ENCODE measurements around the gene FBXO4. TPM values are rescaled to one million over a fixed set of nuclear protein-coding genes. Genes with fewer than 3 reads are reported as not detected.
"Not testable (repeated sequence)": the region's sequence is repeated elsewhere in the genome, so short reads cannot be mapped to it uniquely, and the experiment has no call there.

FBXO4 gene
- total and polyA plus RNA-seq, 4 donors = 13.7 to 17.0 (median 15.6) TPM

- H3K4me3 ChIP-seq (ENCODE audit: low read depth, low read length) = no peak overlapping the region
- peaks cover 9% of the 10 kb centered on the region for H3K36me3 ChIP-seq (ENCODE audit: control insufficient read depth, insufficient read depth, low read length)
- WGBS (ENCODE audit: insufficient coverage) = no CpG with 5 or more reads among the region's 1 CpG
- DNase-seq (ENCODE audit: low read depth in 4 of 6, low spot score in 6 of 6) = no peak
- H3K9me3 ChIP-seq (ENCODE audit: control insufficient read depth, insufficient read depth, low read length) = no peaks in the 10 kb centered on the region
- no peak overlapping the region for H3K27ac ChIP-seq (ENCODE audit: low read depth, low read length)
- peaks cover 3% of the 10 kb centered on the region for H3K4me1 ChIP-seq (ENCODE audit: control insufficient read depth, insufficient read depth, low read length)
- H3K27me3 ChIP-seq (ENCODE audit: control insufficient read depth, insufficient read depth, low read length) = no peaks in the 10 kb centered on the region
These were observed 3.9 kb upstream of the FBXO4 start for GRCh38 chr5:41921166-41921565.

GRCh38 chr5:41921874-41922273 lies 3.2 kb upstream of the FBXO4 start:
- no peak for DNase-seq (ENCODE audit: low read depth in 4 of 6, low spot score in 6 of 6)
- H3K9me3 ChIP-seq (ENCODE audit: control insufficient read depth, insufficient read depth, low read length) = no peaks in the 10 kb centered on the region
- H3K36me3 ChIP-seq (ENCODE audit: control insufficient read depth, insufficient read depth, low read length) = peaks cover 9% of the 10 kb centered on the region
- no CpG with 5 or more reads among the region's 1 CpG for WGBS (ENCODE audit: insufficient coverage)
- H3K4me3 ChIP-seq (ENCODE audit: low read depth, low read length) = no peak overlapping the region
- H3K27me3 ChIP-seq (ENCODE audit: control insufficient read depth, insufficient read depth, low read length) = no peaks in the 10 kb centered on the region
- no peak overlapping the region for H3K27ac ChIP-seq (ENCODE audit: low read depth, low read length)
- H3K4me1 ChIP-seq (ENCODE audit: control insufficient read depth, insufficient read depth, low read length) = peaks cover 3% of the 10 kb centered on the region

DNA sequence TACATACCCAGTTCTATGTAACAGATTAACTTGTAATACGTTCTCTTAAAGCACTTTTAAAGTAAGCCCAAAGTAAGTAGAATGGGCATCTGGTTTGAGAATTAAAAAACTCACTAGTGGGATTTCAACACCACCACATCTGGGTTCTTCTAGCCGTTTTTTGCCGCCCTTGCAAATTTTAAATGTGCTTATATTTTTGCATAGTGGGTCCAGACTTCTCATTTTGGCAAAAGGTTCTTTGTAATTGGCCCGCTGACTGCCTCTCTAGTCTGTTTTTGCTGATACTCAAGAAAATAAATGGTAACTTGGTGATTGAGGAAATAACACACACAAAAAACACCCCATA lies 582 bp upstream of the FBXO4 start:
- no CpG with 5 or more reads among the region's 4 CpGs for WGBS (ENCODE audit: insufficient coverage)
- H3K27me3 ChIP-seq (ENCODE audit: control insufficient read depth, insufficient read depth, low read length) = no peaks in the 10 kb centered on the region
- no peaks in the 10 kb centered on the region for H3K9me3 ChIP-seq (ENCODE audit: control insufficient read depth, insufficient read depth, low read length)
- no peak for DNase-seq (ENCODE audit: low read depth in 4 of 6, low spot score in 6 of 6)
- H3K4me3 ChIP-seq (ENCODE audit: low read depth, low read length) = peak overlapping the region; percentile 70
- H3K4me1 ChIP-seq (ENCODE audit: control insufficient read depth, insufficient read depth, low read length) = peaks cover 3% of the 10 kb centered on the region
- H3K36me3 ChIP-seq (ENCODE audit: control insufficient read depth, insufficient read depth, low read length) = peaks cover 2% of the 10 kb centered on the region
- H3K27ac ChIP-seq (ENCODE audit: low read depth, low read length) = peak overlapping the region; percentile 80

GRCh38 chr5:41925555-41925951 lies 472 bp downstream of the FBXO4 start:
- WGBS (ENCODE audit: insufficient coverage) = 4% methylated on average over 15 of the region's 18 CpGs
- Histone ChIP-seq H3K9me3 (ENCODE audit: control insufficient read depth, insufficient read depth, low read length) (no peaks in the 10 kb centered on the region), H3K4me3 (ENCODE audit: low read depth, low read length) (peak overlapping the region; percentile 70), H3K27me3 (ENCODE audit: control insufficient read depth, insufficient read depth, low read length) (no peaks in the 10 kb centered on the region), H3K4me1 (ENCODE audit: control insufficient read depth, insufficient read depth, low read length) (peaks cover 3% of the 10 kb centered on the region), H3K36me3 (ENCODE audit: control insufficient read depth, insufficient read depth, low read length) (peaks cover 1% of the 10 kb centered on the region), H3K27ac (ENCODE audit: low read depth, low read length) (peak overlapping the region; percentile 80)
- DNase-seq (ENCODE audit: low read depth in 4 of 6, low spot score in 6 of 6) = peak in 5 of 6 donors; percentile 12 to 66 (median 30)

DNA sequence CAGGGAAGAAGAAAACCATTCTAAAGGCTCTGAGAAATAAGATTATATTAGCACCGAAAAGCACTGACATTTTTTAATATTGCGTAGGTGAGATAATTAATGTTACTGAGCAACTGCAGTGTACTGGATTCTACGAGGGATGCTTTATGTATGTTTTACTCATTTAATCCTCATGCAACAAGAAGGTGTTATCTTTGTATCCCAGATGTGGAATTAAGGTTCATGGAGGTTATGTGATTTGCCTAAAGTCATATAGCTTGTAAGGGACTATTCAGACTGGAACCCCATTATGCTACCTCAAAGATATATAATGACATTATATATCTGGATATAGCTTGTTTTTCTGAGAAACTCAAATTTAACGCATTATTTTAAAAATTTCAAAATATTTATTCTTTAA lies 2.5 kb downstream of the FBXO4 start:
- H3K4me3 ChIP-seq (ENCODE audit: low read depth, low read length) = no peak overlapping the region
- whole genome bisulfite sequencing (ENCODE audit: insufficient coverage) = 100% methylated on average over 2 of the region's 4 CpGs
- no peak for DNase-seq (ENCODE audit: low read depth in 4 of 6, low spot score in 6 of 6)
- H3K9me3 ChIP-seq (ENCODE audit: control insufficient read depth, insufficient read depth, low read length) = no peaks in the 10 kb centered on the region
- peaks cover 2% of the 10 kb centered on the region for H3K36me3 ChIP-seq (ENCODE audit: control insufficient read depth, insufficient read depth, low read length)
- H3K27me3 ChIP-seq (ENCODE audit: control insufficient read depth, insufficient read depth, low read length) = no peaks in the 10 kb centered on the region
- H3K4me1 ChIP-seq (ENCODE audit: control insufficient read depth, insufficient read depth, low read length) = peaks cover 3% of the 10 kb centered on the region
- H3K27ac ChIP-seq (ENCODE audit: low read depth, low read length) = no peak overlapping the region

- DNase-seq (ENCODE audit: low read depth in 4 of 6, low spot score in 6 of 6) = no peak
- Histone ChIP-seq H3K27ac (ENCODE audit: low read depth, low read length) (no peak overlapping the region), H3K27me3 (ENCODE audit: control insufficient read depth, insufficient read depth, low read length) (no peaks in the 10 kb centered on the region), H3K4me1 (ENCODE audit: control insufficient read depth, insufficient read depth, low read length) (peaks cover 3% of the 10 kb centered on the region), H3K4me3 (ENCODE audit: low read depth, low read length) (no peak overlapping the region), H3K9me3 (ENCODE audit: control insufficient read depth, insufficient read depth, low read length) (no peaks in the 10 kb centered on the region), H3K36me3 (ENCODE audit: control insufficient read depth, insufficient read depth, low read length) (peaks cover 2% of the 10 kb centered on the region)
These were observed 4.0 kb downstream of the FBXO4 start for GRCh38 chr5:41929035-41929434.

DNA sequence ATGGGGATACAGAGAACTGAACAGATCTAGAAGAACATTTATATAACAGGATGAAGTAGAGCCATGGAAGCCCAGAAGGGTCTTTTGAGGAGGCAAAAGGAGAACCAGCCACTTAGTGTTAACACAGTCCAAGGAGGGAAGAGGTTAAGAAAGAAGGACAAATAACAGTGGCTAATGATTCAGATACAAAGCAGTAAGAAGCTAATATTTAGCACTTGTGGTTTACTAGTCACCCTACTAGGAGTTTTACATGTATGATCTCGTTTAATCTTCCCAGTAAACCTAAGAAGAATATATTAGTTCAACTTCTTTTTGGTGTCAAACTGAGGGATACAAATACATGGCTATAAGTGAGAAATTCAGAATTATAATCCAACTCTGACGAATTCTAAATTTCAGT lies 7.7 kb downstream of the FBXO4 start:
- no peak for DNase-seq (ENCODE audit: low read depth in 4 of 6, low spot score in 6 of 6)
- H3K27ac ChIP-seq (ENCODE audit: low read depth, low read length) = no peak overlapping the region

GRCh38 chr5:41935544-41935943 lies 10.5 kb downstream of the FBXO4 start:
- no peaks in the 10 kb centered on the region for H3K9me3 ChIP-seq (ENCODE audit: control insufficient read depth, insufficient read depth, low read length)
- no peak overlapping the region for H3K27ac ChIP-seq (ENCODE audit: low read depth, low read length)
- no peak overlapping the region for H3K4me3 ChIP-seq (ENCODE audit: low read depth, low read length)
- no peaks in the 10 kb centered on the region for H3K27me3 ChIP-seq (ENCODE audit: control insufficient read depth, insufficient read depth, low read length)
- peaks cover under 1% of the 10 kb centered on the region for H3K36me3 ChIP-seq (ENCODE audit: control insufficient read depth, insufficient read depth, low read length)
- no peak for DNase-seq (ENCODE audit: low read depth in 4 of 6, low spot score in 6 of 6)
- no peaks in the 10 kb centered on the region for H3K4me1 ChIP-seq (ENCODE audit: control insufficient read depth, insufficient read depth, low read length)

More for the DNA sequence above, 7.7 kb downstream of the FBXO4 start:
- no CpG with 5 or more reads among the region's 2 CpGs for WGBS (ENCODE audit: insufficient coverage)
- no peak overlapping the region for H3K4me3 ChIP-seq (ENCODE audit: low read depth, low read length)
- H3K9me3 ChIP-seq (ENCODE audit: control insufficient read depth, insufficient read depth, low read length) = no peaks in the 10 kb centered on the region
- H3K36me3 ChIP-seq (ENCODE audit: control insufficient read depth, insufficient read depth, low read length) = peaks cover 2% of the 10 kb centered on the region
- no peaks in the 10 kb centered on the region for H3K27me3 ChIP-seq (ENCODE audit: control insufficient read depth, insufficient read depth, low read length)
- H3K4me1 ChIP-seq (ENCODE audit: control insufficient read depth, insufficient read depth, low read length) = no peaks in the 10 kb centered on the region

GRCh38 chr5:41940641-41941040 lies 15.6 kb downstream of the FBXO4 start:
- Histone ChIP-seq H3K36me3 (ENCODE audit: control insufficient read depth, insufficient read depth, low read length) (no peaks in the 10 kb centered on the region), H3K4me3 (ENCODE audit: low read depth, low read length) (no peak overlapping the region), H3K27me3 (ENCODE audit: control insufficient read depth, insufficient read depth, low read length) (no peaks in the 10 kb centered on the region), H3K27ac (ENCODE audit: low read depth, low read length) (no peak overlapping the region), H3K9me3 (ENCODE audit: control insufficient read depth, insufficient read depth, low read length) (no peaks in the 10 kb centered on the region), H3K4me1 (ENCODE audit: control insufficient read depth, insufficient read depth, low read length) (no peaks in the 10 kb centered on the region)
- DNase-seq (ENCODE audit: low read depth in 4 of 6, low spot score in 6 of 6) = no peak
- WGBS (ENCODE audit: insufficient coverage) = no CpG with 5 or more reads among the region's 1 CpG

DNA sequence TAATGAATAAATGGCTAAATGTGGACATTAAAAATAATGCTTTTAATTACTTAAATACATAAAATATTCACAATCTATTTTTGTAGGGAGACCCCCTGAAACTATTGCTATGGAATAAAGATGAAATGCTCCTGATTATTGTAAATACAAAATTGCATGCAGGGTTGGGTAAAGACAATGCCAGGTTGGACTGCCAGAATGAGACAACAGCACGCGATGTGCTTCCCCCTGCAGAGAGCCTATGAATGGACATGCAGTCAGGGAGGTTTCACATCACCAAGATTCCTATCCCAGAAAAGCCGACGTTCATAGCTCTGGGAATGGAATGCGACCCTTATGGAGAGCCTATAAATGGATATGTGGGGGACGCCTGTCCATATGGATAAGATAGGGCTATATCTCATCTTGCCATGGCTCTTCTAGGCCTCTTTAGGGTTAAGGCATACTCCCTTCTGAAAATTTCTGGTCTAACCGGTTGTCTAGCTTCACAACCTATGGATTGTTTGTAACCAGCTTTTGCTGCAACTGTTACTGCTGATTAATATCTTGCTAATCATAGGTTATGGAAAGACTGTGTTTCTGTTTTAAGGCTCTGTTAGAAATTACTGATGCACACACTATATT lies 20.4 kb downstream of the FBXO4 start:
- 100% methylated on average over 3 of the region's 7 CpGs for WGBS (ENCODE audit: insufficient coverage)
- not testable (repeated sequence) for H3K27me3 ChIP-seq (ENCODE audit: control insufficient read depth, insufficient read depth, low read length); H3K9me3 ChIP-seq (ENCODE audit: control insufficient read depth, insufficient read depth, low read length); H3K27ac ChIP-seq (ENCODE audit: low read depth, low read length); H3K4me1 ChIP-seq (ENCODE audit: control insufficient read depth, insufficient read depth, low read length); DNase-seq (ENCODE audit: low read depth in 4 of 6, low spot score in 6 of 6); H3K4me3 ChIP-seq (ENCODE audit: low read depth, low read length); H3K36me3 ChIP-seq (ENCODE audit: control insufficient read depth, insufficient read depth, low read length)

Data from spinal cord (tissue), 10 donors.